GM19372 (cell line): Measurements from ENCODE around the gene ERI3.

Source experiments
- ATAC-seq: cut with Tn5 transposase; IDR thresholded peaks from one replicate; pipeline ENCODE4 v1.9.1; 2021; ENCODE audit warnings: mild to moderate bottlenecking, low read depth, moderate library complexity; ENCODE audit not compliant: unreplicated experiment

ERI3 gene

GRCh38 chr1:44265656-44266358, 89.2 kb downstream of the ERI3 start:
- ATAC-seq: no peak

- ATAC-seq: no peak
These were observed 90.6 kb downstream of the ERI3 start for GRCh38 chr1:44264451-44264771.

GRCh38 chr1:44263568-44264450, 91.2 kb downstream of the ERI3 start:
- ATAC-seq: no peak

- ATAC-seq: no peak
These were observed 92.1 kb downstream of the ERI3 start for GRCh38 chr1:44262816-44263567.

- no peak for ATAC-seq
These were observed 92.6 kb downstream of the ERI3 start for GRCh38 chr1:44262414-44262813.

- no peak for ATAC-seq
These were observed 93.1 kb downstream of the ERI3 start for GRCh38 chr1:44261962-44262361.

GRCh38 chr1:44261171-44261817, 93.8 kb downstream of the ERI3 start:
- ATAC-seq: no peak

- ATAC-seq: no peak
These were observed 94.3 kb downstream of the ERI3 start for GRCh38 chr1:44260792-44261170.

GRCh38 chr1:44259090-44259489, 96.0 kb downstream of the ERI3 start:
- ATAC-seq: no peak

GRCh38 chr1:44256762-44257554, 98.1 kb downstream of the ERI3 start:
- ATAC-seq: no peak

GRCh38 chr1:44254392-44254910, 100.6 kb downstream of the ERI3 start:
- no peak for ATAC-seq

- no peak for ATAC-seq
These were observed 102.9 kb downstream of the ERI3 start for GRCh38 chr1:44251989-44252671.

GRCh38 chr1:44251486-44251885, 103.6 kb downstream of the ERI3 start:
- ATAC-seq: no peak

- no peak for ATAC-seq
These were observed 104.8 kb downstream of the ERI3 start for GRCh38 chr1:44250068-44250781.

GRCh38 chr1:44249543-44249942, 105.5 kb downstream of the ERI3 start:
- ATAC-seq: no peak

GRCh38 chr1:44246806-44247205, 108.3 kb downstream of the ERI3 start:
- ATAC-seq: no peak

GRCh38 chr1:44244986-44245385, 110.1 kb downstream of the ERI3 start:
- no peak for ATAC-seq

- no peak for ATAC-seq
These were observed 111.1 kb downstream of the ERI3 start for GRCh38 chr1:44243782-44244495.
